T-helper 2 cell (primary cell): Measurements from ENCODE around the gene KRTAP15-1.

Experiments used
- DNase-seq, 5 experiments: peaks; one replicate each; pipeline versions ENCODE4 v3.0.0 to v3.0.0-alpha.2; 2012 to 2022
- total RNA-seq, 2 donors: gene quantifications; one replicate each; lab custom pipeline; 2026; lab: John Stamatoyannopoulos, UW

The KRTAP15-1 gene, protein sequence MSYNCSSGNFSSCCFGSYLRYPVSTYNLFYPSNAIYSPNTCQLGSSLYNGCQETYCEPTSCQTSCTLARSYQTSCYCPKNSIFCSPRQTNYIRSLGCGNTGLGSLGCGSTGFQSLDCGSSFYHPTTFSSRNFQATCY
- total RNA-seq, result 0 reads per million in 2 donors

DNA sequence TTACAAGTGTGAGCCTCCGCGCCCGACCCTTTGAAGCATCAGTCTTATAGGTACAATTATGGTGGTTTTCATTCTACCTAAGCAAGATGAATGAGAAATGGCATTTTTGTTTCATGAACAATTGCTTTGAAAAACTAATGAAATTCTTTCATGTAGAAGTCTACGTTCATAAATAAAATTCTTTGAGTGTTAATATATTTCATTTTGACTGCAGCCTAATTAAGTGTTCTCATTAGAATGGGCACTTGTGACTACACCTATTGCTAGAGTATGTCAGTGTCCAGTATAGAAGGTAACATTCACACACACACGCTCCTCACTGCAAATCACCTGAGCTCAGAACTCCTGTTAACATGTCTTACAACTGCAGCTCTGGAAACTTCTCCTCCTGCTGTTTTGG, at the start of gene KRTAP15-1:
Gene KRTAP15-1, plus strand, starts transcription at position 301 of the 400 bp plus-strand sequence. Its CDS starts 53 bp downstream, at position 354.
- no peak for DNase-seq

DNA sequence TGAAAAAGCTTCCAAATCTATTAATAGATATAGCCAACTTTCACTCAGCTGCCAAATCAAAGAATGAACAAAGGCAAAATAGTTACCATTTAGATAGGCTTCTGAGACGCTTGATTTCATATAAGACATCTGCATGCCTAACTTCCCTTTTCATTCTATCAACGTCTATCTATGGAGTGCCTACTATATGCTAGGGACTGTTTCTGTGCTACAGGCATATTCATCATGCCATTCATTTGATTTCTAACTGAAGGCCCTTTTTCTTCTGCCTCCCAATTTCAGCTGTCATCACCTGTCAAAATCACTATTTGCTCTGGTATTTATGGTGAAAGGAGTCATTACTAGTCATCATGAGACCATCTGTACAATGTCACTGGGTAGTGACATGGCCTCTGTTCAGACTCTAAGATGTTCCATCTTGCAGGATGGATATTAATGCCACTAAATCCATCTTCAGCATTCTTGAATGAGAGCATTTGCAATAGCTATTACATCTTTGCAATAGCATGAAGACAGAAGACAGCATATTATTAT, 48.5 kb upstream of the KRTAP15-1 start:
- DNase-seq, result no peak

DNA sequence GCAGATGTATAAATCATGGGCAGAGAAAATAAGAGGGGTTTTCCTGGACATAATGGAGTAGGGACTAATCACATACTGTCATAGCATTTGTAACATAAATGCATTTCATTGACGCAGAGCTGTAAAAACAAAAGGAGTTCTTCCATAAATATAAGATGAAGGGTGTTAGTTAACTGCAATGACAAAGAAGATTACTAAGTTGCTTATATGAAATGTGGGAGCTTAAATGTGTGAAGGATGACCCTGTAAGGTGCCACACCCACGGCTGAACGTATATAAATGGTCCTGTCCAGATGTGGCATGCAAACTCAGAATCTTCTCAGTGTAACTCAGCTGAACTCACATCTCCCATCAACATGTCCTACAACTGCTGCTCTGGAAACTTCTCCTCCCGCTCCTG, 44.3 kb upstream of the KRTAP15-1 start, which contains the start of gene KRTAP13-1:
Gene KRTAP13-1, plus strand, starts transcription at position 301 of the 400 bp plus-strand sequence. Its CDS starts 56 bp downstream, at position 357.
- DNase-seq, result no peak

DNA sequence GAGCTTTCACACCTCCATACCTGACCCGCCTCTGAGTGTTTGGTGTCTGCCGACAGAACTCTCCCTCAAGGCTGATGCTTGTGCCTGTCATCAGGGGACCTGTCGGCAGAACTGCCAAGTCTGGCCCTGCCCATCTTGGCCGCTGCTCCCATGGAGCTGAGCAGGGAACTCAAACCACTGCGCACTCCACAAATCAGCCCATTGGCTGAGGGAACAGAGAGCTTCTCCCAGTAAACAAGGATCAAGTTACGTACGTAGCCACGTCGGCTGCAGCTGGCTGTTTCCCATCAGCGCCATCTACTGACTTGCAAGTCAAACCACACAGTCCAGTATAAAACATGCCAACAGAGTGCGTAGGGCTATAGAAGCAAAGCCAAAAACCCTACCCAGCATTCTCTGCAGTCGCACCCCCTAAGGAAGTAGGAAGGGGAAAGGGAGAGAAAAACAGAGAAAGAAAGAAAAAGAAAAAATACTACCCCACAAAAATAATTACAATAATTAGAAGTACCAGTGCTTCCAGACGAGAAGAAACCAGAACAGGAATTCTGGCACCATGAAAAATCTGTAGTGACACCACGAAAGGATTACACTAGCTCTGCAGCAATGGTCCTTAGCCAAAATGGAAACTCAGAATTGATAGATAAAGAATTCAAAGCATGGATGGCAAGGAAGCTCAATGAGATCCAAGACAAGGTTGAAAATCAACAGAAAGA, 31.1 kb upstream of the KRTAP15-1 start:
- DNase-seq, result peak in 1 of 5 experiments; percentile 73

DNA sequence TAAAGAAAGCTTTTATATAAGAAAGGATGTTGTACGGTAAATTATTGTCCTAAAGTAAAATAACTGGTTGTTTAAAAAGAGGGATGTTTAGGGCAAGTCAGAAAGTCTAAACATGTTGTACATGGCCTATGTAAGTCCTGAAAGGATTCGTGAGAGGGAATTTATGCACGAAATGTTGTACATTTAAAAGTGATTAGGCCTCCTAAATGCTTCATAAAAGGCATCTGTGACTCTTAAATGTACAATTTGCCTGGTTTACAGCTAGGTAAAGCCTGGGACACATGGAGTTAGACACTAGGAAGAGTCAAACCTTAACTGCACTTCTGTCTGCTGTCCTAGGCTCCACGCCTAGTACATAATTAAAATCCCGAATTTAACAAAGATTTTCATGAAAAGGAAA, 24.1 kb upstream of the KRTAP15-1 start:
- DNase-seq, result no peak

DNA sequence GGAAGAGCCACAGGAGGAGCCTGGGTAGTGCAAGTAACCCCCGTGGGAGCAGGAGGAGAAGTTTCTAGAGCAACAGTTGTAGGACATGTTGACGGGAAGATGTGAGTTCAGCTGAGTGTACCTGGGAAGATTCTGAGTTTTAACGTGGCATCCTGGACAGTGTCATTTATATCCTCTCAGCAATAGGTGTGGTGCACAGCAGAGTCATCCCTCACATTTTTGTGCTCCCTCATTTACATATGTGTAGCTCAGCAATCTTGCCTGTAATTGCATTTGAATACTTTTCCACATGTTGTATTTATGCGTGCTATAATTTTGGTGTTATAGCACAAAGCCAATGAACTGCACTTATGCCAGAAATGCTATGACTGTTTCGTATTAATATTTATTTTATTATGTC, 14.2 kb upstream of the KRTAP15-1 start, which contains the start of gene KRTAP13-3:
Gene KRTAP13-3, minus strand, starts transcription at position 101 of the 400 bp plus-strand sequence. Its CDS starts 14 bp downstream, at position 87.
- DNase-seq, result no peak

DNA sequence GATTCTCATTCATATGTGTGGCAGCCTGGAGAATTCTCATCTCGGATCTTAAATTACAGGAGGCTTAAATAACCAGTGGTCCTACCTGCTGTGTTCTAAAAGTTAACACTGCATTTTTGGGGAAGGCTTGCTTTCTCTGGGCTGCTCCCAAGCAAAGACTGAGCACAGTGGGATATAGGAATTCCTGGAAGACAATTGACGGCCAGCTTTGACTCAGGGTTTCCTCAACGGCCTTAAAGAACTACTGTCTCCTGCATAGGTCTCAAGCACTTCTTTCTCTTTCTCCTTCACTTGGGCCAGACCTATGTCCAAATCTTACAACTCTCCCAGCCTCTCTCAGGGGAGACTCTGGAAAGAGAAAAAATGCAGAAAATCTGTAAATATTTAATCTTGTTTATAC, 13.3 kb upstream of the KRTAP15-1 start:
- DNase-seq, result no peak

DNA sequence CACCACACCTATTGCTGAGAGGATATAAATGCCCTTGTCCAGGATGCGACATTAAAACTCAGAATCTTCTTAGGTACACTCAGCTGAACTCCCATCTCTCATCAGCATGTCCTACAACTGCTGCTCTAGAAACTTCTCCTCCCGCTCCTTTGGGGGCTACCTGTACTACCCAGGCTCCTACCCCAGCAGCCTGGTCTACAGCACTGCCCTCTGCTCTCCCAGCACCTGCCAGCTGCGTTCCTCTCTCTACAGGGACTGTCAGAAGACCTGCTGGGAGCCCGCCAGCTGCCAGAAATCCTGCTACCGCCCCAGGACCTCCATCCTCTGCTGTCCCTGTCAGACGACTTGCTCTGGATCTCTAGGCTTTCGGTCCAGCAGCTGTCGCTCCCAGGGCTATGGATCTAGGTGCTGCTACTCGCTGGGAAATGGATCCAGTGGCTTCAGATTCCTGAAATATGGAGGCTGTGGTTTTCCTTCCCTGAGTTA, 9.9 kb upstream of the KRTAP15-1 start, which contains the start of gene KRTAP13-4:
Gene KRTAP13-4, plus strand, starts transcription at position 51 of the 486 bp plus-strand sequence. Its CDS starts 56 bp downstream, at position 107.
- DNase-seq, result no peak

DNA sequence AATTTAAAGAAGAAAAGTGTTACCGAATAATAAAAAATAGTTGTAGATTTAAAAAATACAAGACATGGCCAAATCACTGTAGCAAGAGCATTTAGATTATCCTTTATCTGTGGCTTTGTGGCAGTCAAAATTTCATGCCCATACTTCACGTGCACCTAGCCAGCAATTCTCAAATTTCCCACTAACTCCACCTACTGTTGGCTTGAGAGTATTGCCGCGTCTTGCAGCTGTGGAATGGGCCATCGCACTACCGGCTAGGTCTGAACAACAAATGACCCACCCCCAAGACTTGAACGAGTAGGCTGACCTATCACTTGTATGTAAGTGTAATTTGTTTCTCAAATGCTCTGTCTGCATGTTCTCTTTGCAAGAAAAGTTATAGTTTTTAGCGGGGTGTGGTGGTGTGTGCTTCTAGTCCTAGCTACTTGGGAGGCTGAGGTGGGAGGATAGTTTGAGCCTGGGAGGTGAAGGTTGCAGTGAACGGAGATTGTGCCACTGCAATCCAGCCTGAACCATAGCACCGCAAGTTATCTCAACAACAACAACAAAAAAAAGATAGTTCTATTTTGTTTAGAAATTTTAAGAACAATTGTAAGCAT, 5.9 kb upstream of the KRTAP15-1 start:
- DNase-seq, result peak in 1 of 5 experiments; percentile 57

DNA sequence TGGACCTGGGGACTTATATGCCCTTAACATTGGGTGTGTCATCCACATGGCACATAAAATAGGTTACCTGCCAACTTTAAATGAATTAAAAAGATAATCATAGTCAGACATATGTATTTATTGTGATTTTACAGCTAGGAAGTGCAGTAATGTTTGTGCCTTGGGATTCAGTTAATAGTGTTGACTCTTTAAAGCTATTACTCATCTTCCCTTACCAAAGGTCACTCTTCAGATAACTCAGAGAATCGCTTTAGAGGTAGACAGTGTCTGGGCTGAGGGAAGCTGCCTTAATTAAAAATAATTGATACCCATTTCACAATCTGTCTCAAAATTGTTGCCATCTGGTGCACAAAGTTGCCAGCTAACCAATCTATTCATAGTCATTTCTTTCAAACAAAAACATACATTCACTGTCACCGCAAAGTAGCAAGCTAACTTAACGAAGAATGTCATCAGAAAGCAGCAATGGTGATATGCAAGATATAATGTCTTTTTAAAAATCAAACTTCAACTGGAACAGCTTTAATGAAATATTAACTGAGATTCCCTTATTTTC, 3.0 kb upstream of the KRTAP15-1 start:
- no peak for DNase-seq

DNA sequence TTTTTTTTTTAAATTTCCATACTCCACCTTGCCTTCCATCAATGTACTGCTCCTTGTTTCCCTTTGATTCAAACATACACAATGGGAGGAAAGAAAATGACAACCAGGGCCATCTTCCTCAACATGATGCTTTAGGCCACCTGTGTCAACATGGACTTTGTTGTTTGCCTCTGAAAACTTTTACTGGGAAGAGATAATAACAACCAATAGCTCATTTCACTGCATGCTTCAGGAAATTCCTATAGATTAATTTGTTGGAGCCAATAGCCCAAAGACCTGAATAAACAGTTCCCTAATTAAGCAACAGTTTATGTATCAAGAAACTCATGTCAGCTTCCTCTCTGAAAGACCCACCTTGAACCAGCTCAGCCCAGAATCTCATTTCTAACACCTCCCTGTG, 3.2 kb downstream of the KRTAP15-1 start:
- no peak for DNase-seq

DNA sequence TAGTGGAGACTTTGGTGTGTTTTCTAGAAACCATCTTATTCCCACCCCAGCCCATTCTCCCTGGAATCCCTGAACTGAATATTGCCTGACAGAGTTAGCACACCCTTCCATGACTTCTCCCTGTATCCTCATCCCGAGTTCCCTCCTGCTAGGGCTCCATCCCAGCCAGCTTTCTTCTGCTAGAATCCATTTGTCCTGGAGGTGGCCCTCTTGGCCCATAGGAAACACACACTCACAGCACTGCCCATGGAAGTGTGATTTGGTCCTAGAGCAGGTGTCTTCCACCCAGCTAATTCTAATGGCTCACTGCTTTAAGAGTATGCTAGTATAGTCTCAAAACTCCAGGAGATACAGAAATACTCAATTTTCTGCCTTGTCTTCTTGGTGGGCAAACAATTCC, 4.1 kb downstream of the KRTAP15-1 start:
- DNase-seq, result peak in 1 of 5 experiments; percentile 5

DNA sequence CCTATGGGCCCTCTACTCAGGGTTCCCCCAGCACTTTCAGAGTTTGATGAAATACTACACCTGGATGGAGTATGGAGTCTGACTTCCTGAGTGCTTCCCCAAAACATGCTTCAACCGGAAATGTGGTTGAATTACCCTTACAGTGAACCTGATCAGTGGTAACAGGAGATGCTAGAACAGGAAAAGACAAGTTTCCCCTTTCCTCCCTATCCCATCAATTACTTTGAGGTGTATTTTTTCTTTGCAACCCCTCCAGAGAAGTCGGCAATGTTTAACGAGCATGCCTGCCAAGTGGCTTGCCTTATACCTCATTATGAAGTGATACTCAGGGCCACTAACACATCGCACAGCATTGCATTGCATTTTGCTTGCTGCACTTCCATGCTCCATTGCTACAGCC, 7.0 kb downstream of the KRTAP15-1 start:
- DNase-seq, result no peak

DNA sequence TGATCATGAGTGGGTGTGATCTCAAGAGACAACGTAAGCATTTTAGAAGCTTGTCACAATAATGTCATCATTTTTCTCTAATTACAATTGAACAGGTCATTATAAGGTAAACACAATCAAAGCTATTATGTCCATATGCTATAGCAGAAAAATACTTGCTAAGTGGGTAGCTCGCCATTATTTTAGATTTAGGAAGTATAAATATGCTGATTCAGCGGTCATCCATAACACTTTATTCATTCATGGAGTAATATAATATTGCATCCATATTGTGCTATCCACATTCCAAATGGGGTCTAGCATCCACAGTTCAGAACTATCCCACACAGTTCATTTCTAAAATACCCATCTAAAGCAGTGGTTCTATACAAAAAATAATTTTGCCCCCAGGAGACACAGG, 8.4 kb downstream of the KRTAP15-1 start:
- no peak for DNase-seq

DNA sequence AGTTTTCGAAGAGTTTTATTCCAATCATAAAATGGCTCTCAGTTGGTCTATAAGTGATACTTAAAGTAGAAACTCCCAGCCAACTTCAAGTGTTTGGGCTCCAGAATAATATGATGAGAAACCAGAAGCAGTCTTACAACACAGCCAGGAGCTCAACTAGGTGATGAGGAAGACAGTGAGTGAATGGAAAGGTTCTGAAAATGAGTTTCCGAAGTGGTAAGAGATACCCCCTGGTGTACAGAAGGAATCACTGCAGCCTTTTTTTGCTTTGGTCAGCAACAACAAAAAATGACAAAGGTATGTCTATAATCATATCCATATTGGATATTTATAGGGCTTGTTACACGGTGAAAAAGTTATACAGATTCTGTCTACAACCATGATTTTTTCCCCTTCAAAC, 23.6 kb downstream of the KRTAP15-1 start:
- peak in 1 of 5 experiments; percentile 13 for DNase-seq

DNA sequence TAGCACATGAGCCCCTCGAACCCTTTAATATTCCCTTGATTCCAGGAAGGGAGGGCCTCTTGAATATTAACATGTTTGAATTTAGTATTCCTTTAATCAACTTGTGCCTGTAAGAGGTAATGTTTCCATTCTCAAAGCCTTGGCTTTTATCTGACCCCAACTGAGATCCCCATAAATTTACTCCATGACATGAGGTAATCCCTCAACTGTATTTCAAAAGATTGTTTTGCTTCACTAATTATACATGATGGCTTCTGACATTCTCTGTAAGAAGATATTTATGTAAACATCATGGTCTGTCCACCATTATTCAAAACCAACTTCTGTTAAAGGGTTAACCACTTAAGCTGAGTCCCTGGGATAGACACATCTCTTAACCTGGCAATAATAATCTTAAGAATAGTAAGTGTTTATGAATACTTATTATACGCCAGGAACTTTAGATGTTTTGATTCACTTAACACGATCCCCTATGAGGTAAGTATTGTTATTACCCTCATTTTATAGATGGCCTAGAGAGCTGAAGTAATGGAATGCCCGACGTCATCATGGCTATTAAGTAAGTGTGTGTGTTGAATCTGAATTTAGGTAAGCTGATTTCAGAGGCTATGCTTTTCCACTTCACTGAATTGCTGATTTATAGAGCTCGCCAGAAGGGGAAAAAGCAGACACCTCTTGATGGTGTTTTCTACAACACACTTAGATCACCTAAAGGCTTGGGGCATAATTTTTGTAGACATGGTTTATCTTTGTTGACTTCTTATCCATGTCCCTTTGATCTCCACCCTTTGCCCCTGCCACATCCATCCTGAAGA, 29.0 kb downstream of the KRTAP15-1 start:
- DNase-seq, result no peak

DNA sequence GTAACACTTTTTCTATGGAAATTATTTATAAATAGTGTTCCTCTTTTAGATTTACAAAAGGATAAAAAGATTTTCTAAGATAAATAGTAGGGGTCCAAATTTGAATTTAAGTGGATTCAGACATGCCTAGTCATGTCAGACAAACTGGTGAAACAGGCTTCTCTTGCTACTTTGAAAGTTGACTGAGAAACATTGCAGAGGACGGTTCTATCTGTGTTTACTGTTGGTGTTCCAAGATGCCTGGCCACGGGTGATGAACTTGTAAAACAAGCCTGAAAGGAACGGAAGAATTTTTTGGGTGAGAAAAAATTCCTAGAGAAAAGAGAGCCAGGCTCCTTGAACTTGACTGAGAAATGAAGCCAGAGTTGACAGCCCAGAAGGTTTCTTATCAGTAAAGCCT, 37.9 kb downstream of the KRTAP15-1 start:
- no peak for DNase-seq

DNA sequence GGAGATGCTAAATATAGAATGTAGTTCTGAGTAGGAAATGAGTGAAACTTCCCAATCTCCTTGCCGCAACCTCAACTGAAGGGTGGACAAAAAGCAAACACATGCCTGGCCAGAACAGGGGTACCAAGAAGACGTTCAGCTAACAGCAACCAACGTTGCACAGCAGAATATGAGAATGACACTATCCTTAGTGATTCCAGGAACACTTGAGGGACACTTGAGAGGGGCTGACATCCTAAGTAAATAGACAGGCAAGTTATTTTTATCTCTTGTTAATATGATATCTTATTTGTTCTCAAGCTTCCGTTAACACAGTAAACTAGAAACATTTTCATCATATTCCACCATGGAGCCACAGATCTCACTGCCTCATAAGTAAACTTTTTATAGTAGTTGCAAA, 39.2 kb downstream of the KRTAP15-1 start:
- DNase-seq, result no peak

DNA sequence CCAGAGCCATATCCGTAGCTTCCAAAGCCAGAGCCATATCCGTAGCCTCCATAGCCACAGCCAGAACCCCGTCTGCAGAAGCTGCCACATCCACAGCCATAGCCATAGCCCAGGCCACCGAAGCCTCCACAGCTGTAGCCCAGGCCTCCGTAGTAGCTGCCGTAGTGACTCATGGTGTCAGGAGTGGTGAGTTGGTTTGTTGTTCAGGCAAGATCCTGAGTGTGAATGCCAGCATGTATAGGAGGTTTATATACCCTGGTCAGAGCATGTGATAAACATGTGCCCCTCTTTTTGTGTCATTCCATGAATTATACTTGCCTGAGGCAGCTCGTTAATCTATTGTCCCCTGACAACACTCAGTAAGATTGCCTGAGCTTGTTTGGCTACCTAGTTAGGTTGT, 40.1 kb downstream of the KRTAP15-1 start, which contains the start of gene KRTAP19-1:
Gene KRTAP19-1, minus strand, starts transcription at position 223 of the 400 bp plus-strand sequence. Its CDS starts 50 bp downstream, at position 173.
- no peak for DNase-seq

DNA sequence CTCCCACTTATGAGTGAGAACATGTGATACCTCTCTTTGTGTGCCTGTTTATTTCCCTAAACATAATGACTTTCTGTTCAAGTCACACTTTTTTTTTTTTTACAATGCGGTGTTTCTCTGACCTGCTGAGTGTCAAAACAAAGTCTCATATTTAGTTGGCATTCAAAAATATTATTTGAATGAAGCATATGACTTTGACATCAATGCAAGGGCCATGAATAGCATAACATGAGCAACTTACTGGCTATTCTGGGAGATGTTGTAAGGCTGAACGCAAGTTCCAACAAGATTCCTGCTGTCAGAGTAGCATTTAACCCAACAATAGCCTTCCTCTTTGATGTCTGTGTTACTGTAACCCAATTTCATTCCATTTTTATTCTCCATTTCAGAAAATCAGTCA, 42.1 kb downstream of the KRTAP15-1 start:
- DNase-seq, result no peak

DNA sequence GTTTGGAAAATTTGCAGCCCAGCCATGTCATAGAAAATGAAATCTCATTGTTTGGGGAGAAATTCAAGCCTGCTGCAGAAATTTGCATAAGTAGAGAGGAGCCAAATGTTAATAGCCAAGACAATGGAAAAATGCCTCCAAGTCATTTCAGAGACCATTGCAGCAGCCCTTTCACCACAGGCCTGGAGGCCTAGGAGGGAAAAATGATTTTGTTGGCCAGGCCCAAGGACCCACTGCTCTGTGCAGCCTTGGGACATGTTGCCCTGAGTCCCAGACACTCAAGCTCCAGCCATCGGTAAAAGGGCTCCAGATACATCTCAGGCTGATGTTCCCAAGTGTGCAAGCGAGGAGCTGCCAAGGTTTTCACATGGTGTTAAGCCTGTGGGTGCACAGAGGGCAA, 46.1 kb downstream of the KRTAP15-1 start:
- no peak for DNase-seq

DNA sequence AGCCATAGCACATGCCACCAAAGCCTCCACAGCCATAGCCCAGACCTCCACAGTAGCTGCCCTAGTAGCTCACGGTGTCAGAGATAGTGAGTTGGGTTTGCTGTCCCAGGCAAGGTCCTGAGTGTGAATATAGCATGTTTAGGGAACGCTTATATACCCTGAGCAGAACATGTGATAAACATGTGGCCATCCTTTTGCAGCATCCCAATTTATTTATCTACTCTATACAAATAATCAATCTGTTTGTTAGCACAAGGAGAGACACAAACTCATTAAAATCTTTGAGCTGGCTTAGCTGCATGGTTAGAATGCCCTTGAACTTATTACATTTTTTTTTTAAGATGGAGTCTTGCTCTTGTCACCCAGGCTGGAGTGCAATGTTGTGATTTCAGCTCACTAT, 47.3 kb downstream of the KRTAP15-1 start, which contains the start of gene KRTAP19-2:
Gene KRTAP19-2, minus strand, starts transcription at position 101 of the 400 bp plus-strand sequence. Its CDS starts 88 bp downstream, at position 13.
- no peak for DNase-seq
